ENCODE results near the gene PTPMT1. TPM values are rescaled to one million over a fixed set of nuclear protein-coding genes. Genes with fewer than 3 reads are reported as not detected.

The PTPMT1 gene
- total RNA-seq, 6 experiments from 2014 or later = 14.7 to 118 (median 20.5) TPM

- H3K4me3 ChIP-seq = no peak overlapping the region
- ATAC-seq (no peak), DNase-seq (no peak)
- no peaks in the 10 kb centered on the region for H3K27me3 ChIP-seq
- no peaks in the 10 kb centered on the region for H3K4me1 ChIP-seq
- no peaks in the 10 kb centered on the region for H3K9me3 ChIP-seq
- intact Hi-C loops (cut with DNase I) = no loop called here
- TF ChIP-seq POLR2A (IDR thresholded peaks at IDR 0.05) = no peak
- TF ChIP-seq, protein P1, sequence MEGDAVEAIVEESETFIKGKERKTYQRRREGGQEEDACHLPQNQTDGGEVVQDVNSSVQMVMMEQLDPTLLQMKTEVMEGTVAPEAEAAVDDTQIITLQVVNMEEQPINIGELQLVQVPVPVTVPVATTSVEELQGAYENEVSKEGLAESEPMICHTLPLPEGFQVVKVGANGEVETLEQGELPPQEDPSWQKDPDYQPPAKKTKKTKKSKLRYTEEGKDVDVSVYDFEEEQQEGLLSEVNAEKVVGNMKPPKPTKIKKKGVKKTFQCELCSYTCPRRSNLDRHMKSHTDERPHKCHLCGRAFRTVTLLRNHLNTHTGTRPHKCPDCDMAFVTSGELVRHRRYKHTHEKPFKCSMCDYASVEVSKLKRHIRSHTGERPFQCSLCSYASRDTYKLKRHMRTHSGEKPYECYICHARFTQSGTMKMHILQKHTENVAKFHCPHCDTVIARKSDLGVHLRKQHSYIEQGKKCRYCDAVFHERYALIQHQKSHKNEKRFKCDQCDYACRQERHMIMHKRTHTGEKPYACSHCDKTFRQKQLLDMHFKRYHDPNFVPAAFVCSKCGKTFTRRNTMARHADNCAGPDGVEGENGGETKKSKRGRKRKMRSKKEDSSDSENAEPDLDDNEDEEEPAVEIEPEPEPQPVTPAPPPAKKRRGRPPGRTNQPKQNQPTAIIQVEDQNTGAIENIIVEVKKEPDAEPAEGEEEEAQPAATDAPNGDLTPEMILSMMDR (IDR thresholded peaks at IDR 0.05) = no peak
- WGBS (ENCODE audit: insufficient coverage, low coverage, low lambda C conversion rate, missing lambda C conversion rate) = 77% methylated on average over 3 of the region's 3 CpGs
- no peak overlapping the region for H3K27ac ChIP-seq
- H3K36me3 ChIP-seq = peaks cover 0 to 8% (median 0%) of the 10 kb centered on the region in 4 donors
Measured at GRCh38 chr11:47609675-47610074, 44.3 kb downstream of the PTPMT1 start.

- no peak for TF ChIP-seq POLR2A (IDR thresholded peaks at IDR 0.05)
- TF ChIP-seq, protein P1 (IDR thresholded peaks at IDR 0.05) = no peak
- Histone ChIP-seq H3K27ac (no peak overlapping the region), H3K27me3 (no peaks in the 10 kb centered on the region), H3K36me3 (peaks cover 0 to 14% (median 2%) of the 10 kb centered on the region in 4 donors), H3K9me3 (no peaks in the 10 kb centered on the region), H3K4me1 (no peaks in the 10 kb centered on the region), H3K4me3 (no peak overlapping the region)
- intact Hi-C loops (cut with DNase I) = no loop called here
- ATAC-seq (peak; percentile 16 to 70 (median 51)), DNase-seq (no peak)
- WGBS (ENCODE audit: insufficient coverage, low coverage, low lambda C conversion rate, missing lambda C conversion rate) = 61% methylated on average over 6 of the region's 6 CpGs
Measured at GRCh38 chr11:47611348-47611794, 46.0 kb downstream of the PTPMT1 start.

DNA sequence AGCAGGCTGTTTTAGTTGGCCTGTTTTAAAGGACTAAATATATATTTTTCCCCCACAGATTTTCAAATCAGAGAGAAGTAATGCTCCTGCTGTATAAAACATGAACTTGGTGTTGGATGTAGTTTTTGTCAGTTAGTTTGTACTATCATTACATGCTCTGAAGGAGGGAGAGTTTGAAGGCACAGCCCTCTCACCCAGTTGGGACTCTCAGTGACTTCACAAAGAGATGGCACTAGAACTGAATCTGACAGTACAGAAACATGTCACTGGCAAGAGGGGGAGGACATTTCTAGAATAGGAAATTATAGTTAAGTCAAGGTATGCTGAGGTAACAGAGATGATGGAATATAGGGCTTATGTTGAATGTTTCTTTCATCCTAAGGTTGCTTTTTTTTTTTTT, 49.9 kb downstream of the PTPMT1 start:
- peak in 1 of 4 donors; percentile 23 for ATAC-seq
- no peaks in the 10 kb centered on the region for H3K4me1 ChIP-seq
- intact Hi-C loops (cut with DNase I) = no loop called here

GRCh38 chr11:47616726-47617416, 51.5 kb downstream of the PTPMT1 start:
- Histone ChIP-seq H3K4me1 (no peaks in the 10 kb centered on the region), H3K9me3 (no peaks in the 10 kb centered on the region), H3K27ac (no peak overlapping the region), H3K4me3 (no peak overlapping the region), H3K36me3 (peaks cover 0 to 54% (median 38%) of the 10 kb centered on the region in 4 donors), H3K27me3 (no peaks in the 10 kb centered on the region)
- WGBS (ENCODE audit: insufficient coverage, low coverage, low lambda C conversion rate, missing lambda C conversion rate) = 80% methylated on average over 7 of the region's 10 CpGs
- DNase-seq (no peak), ATAC-seq (peak; percentile 35 to 58 (median 44))
- TF ChIP-seq, protein P1 (IDR thresholded peaks at IDR 0.05) = peak; percentile 37 to 48 (median 38)
- no peak for TF ChIP-seq POLR2A (IDR thresholded peaks at IDR 0.05)
- intact Hi-C loops (cut with DNase I) = no loop called here

More for the DNA sequence above, 49.9 kb downstream of the PTPMT1 start:
- Histone ChIP-seq H3K36me3 (peaks cover 0 to 46% (median 24%) of the 10 kb centered on the region in 4 donors), H3K4me3 (no peak overlapping the region), H3K9me3 (no peaks in the 10 kb centered on the region), H3K27ac (no peak overlapping the region), H3K27me3 (no peaks in the 10 kb centered on the region)
- no peak for DNase-seq
- TF ChIP-seq POLR2A (IDR thresholded peaks at IDR 0.05) = no peak
- TF ChIP-seq, protein P1 (IDR thresholded peaks at IDR 0.05) = no peak

All from right lobe of liver (tissue), 6 donors.